ENCODE results near the gene ATP6AP2. TPM values are rescaled to one million over a fixed set of nuclear protein-coding genes. Genes with fewer than 3 reads are reported as not detected.

ATP6AP2 gene
- total RNA-seq, 4 donors from 2014 or later, result 106 to 141 (median 115) TPM

DNA sequence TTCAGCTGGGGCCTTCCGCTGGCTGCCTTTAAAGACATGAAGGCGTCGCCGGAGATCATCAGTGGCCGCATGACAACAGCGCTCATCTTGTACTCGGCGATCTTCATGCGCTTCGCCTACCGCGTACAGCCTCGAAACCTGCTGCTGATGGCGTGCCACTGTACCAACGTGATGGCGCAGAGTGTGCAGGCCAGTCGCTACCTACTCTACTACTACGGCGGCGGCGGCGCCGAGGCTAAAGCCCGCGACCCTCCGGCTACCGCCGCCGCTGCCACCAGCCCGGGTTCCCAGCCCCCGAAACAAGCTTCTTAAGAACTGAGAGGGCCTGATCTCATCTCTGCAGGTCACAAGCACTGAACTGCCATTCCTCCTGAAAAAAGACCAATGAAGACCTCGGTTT, 42.9 kb downstream of the ATP6AP2 start:
- TF ChIP-seq EP300 (IDR thresholded peaks at IDR 0.05), result no peak
- no peak for TF ChIP-seq POLR2AphosphoS5 (IDR thresholded peaks at IDR 0.05)
- TF ChIP-seq, protein P1, sequence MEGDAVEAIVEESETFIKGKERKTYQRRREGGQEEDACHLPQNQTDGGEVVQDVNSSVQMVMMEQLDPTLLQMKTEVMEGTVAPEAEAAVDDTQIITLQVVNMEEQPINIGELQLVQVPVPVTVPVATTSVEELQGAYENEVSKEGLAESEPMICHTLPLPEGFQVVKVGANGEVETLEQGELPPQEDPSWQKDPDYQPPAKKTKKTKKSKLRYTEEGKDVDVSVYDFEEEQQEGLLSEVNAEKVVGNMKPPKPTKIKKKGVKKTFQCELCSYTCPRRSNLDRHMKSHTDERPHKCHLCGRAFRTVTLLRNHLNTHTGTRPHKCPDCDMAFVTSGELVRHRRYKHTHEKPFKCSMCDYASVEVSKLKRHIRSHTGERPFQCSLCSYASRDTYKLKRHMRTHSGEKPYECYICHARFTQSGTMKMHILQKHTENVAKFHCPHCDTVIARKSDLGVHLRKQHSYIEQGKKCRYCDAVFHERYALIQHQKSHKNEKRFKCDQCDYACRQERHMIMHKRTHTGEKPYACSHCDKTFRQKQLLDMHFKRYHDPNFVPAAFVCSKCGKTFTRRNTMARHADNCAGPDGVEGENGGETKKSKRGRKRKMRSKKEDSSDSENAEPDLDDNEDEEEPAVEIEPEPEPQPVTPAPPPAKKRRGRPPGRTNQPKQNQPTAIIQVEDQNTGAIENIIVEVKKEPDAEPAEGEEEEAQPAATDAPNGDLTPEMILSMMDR (IDR thresholded peaks at IDR 0.05), result no peak
- TF ChIP-seq POLR2A (IDR thresholded peaks at IDR 0.05), result no peak
- H3K9me3 ChIP-seq, result no peaks in the 10 kb centered on the region

GRCh38 chrX:40625294-40625693, 44.5 kb downstream of the ATP6AP2 start:
- Histone ChIP-seq H3K36me3 (peaks cover 0 to 33% of the 10 kb centered on the region in 2 donors), H3K9me3 (no peaks in the 10 kb centered on the region), H3K4me1 (no peaks in the 10 kb centered on the region), H3K27me3 (no peaks in the 10 kb centered on the region), H3K27ac (no peak overlapping the region), H3K4me3 (no peak overlapping the region)
- TF ChIP-seq POLR2AphosphoS5 (IDR thresholded peaks at IDR 0.05), result no peak
- no peak for TF ChIP-seq POLR2A (IDR thresholded peaks at IDR 0.05)
- no peak for TF ChIP-seq EP300 (IDR thresholded peaks at IDR 0.05)
- TF ChIP-seq, protein P1 (IDR thresholded peaks at IDR 0.05), result no peak
- ATAC-seq, result no peak
- WGBS, 2 donors (ENCODE audit: low coverage in 1 of 2), result 75 to 100% methylated on average over 1 to 2 of the region's 4 CpGs

More for the DNA sequence above, 42.9 kb downstream of the ATP6AP2 start:
- Histone ChIP-seq H3K27me3 (no peaks in the 10 kb centered on the region), H3K4me1 (no peaks in the 10 kb centered on the region), H3K27ac (no peak overlapping the region), H3K4me3 (no peak overlapping the region), H3K36me3 (peaks cover 0 to 17% of the 10 kb centered on the region in 2 donors)
- ATAC-seq, result no peak
- WGBS, 2 donors (ENCODE audit: low coverage in 1 of 2), result 78 to 100% methylated on average over 3 of the region's 32 CpGs

- Histone ChIP-seq H3K4me1 (no peaks in the 10 kb centered on the region), H3K27ac (no peak overlapping the region), H3K27me3 (no peaks in the 10 kb centered on the region), H3K4me3 (no peak overlapping the region), H3K36me3 (peaks cover 0 to 57% of the 10 kb centered on the region in 2 donors), H3K9me3 (no peaks in the 10 kb centered on the region)
- 84 to 100% methylated on average over 3 to 4 of the region's 5 CpGs for WGBS, 2 donors (ENCODE audit: low coverage in 1 of 2)
- no peak for ATAC-seq
- no peak for TF ChIP-seq POLR2A (IDR thresholded peaks at IDR 0.05)
- TF ChIP-seq, protein P1 (IDR thresholded peaks at IDR 0.05), result no peak
- no peak for TF ChIP-seq EP300 (IDR thresholded peaks at IDR 0.05)
- TF ChIP-seq POLR2AphosphoS5 (IDR thresholded peaks at IDR 0.05), result no peak
Observed at GRCh38 chrX:40628506-40628905, 47.7 kb downstream of the ATP6AP2 start.

DNA sequence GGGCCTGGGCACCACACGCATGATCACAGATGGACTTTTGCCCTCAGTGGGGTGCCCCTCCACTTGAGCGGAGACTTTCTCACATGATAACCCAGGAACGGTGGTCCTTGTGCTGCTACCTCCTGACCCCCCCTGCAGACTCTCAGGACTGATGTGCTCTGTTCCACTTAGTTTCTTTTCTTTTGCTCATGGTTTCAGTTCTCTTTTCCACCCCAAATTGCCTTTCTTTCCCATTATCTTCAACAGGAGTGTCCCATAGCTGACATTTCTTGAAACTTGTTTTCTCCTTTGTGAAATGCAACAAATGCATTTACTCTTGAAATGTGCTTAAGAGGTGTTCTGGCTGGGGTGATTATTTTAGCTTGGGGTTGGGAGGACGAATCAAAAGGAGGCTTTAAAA, 51.4 kb downstream of the ATP6AP2 start:
- Histone ChIP-seq H3K4me3 (no peak overlapping the region), H3K36me3 (peaks cover 0 to 91% of the 10 kb centered on the region in 2 donors), H3K27ac (no peak overlapping the region), H3K27me3 (no peaks in the 10 kb centered on the region), H3K9me3 (no peaks in the 10 kb centered on the region), H3K4me1 (no peaks in the 10 kb centered on the region)
- ATAC-seq, result no peak
- WGBS, 2 donors (ENCODE audit: low coverage in 1 of 2), result 100% methylated on average over 3 of the region's 4 CpGs
- no peak for TF ChIP-seq EP300 (IDR thresholded peaks at IDR 0.05)
- no peak for TF ChIP-seq POLR2A (IDR thresholded peaks at IDR 0.05)
- TF ChIP-seq, protein P1 (IDR thresholded peaks at IDR 0.05), result no peak
- TF ChIP-seq POLR2AphosphoS5 (IDR thresholded peaks at IDR 0.05), result no peak

DNA sequence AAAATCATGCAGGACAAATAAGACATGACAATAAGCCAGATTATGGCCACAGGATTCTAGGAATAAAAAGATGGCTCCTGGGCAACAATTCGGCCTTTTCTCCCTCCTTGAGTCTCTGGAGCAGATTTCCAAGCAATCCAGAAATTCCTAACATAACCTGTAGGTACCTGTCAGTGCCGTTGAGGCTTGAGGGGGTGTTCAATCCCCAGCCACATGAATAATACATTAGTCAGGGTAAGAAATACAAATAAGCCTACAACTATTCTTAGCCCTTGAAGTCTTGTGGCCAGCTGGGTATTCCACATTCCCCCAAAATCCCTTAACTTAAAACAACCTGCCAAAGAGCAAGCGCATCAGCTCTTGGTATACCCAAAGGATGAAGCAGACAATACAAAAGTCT, 56.9 kb downstream of the ATP6AP2 start:
- WGBS, 2 donors (ENCODE audit: low coverage in 1 of 2), result 71 to 100% methylated on average over 2 to 3 of the region's 3 CpGs
- Histone ChIP-seq H3K27me3 (no peaks in the 10 kb centered on the region), H3K36me3 (peaks cover 0 to 59% of the 10 kb centered on the region in 2 donors), H3K4me1 (peaks cover 0 to 8% (median 0%) of the 10 kb centered on the region in 3 donors), H3K4me3 (no peak overlapping the region), H3K9me3 (no peaks in the 10 kb centered on the region), H3K27ac (no peak overlapping the region)
- no peak for TF ChIP-seq POLR2A (IDR thresholded peaks at IDR 0.05)
- no peak for TF ChIP-seq POLR2AphosphoS5 (IDR thresholded peaks at IDR 0.05)
- no peak for TF ChIP-seq EP300 (IDR thresholded peaks at IDR 0.05)
- TF ChIP-seq, protein P1 (IDR thresholded peaks at IDR 0.05), result no peak
- no peak for ATAC-seq
